IgD-negative memory B cell (primary cell): ENCODE data around the gene FOS. TPM values are rescaled to one million over a fixed set of nuclear protein-coding genes. Genes with fewer than 3 reads are reported as not detected.
A peak's percentile ranks its signal among the peaks of the same experiment; 100 is the strongest.
"Not testable (repeated sequence)": the region's sequence is repeated elsewhere in the genome, so short reads cannot be mapped to it uniquely, and the experiment has no call there.

Source experiments
- H3K27ac Mint-ChIP-seq, 3 donors: one replicate each; pipeline ENCODE4 v1.8.0; 2020 to 2022; ENCODE audit warnings: mild to moderate bottlenecking in 3 of 3, mixed read lengths in 3 of 3, moderate library complexity in 1 of 3
- H3K27me3 Mint-ChIP-seq: one replicate; pipeline ENCODE4 v1.8.0; 2021; ENCODE audit warnings: mixed read lengths
- H3K36me3 Mint-ChIP-seq: one replicate; pipeline ENCODE4 v1.8.0; 2020; ENCODE audit warnings: mild to moderate bottlenecking, mixed read lengths
- H3K4me1 Mint-ChIP-seq, 3 donors: one replicate each; pipeline ENCODE4 v1.8.0; 2020 to 2022; ENCODE audit warnings: mixed read lengths in 3 of 3, mild to moderate bottlenecking in 1 of 3
- H3K4me3 Mint-ChIP-seq, 4 donors: one replicate each; pipeline ENCODE4 v1.8.0; 2020 to 2022; ENCODE audit warnings: mild to moderate bottlenecking in 4 of 4, mixed read lengths in 4 of 4, moderate library complexity in 3 of 4
- H3K9me3 Mint-ChIP-seq, 3 donors: one replicate each; pipeline ENCODE4 v1.8.0; 2020 to 2021; ENCODE audit warnings: mixed read lengths in 3 of 3, mild to moderate bottlenecking in 1 of 3
- polyA plus RNA-seq: library from polyadenylated mRNA; unstranded; fragments of 300-500 nt; fragmentation: Illumina TruSeq; gene quantifications from one replicate; pipeline ENCODE4 v1.2.3, GENCODE V29; 2021

Gene FOS
- polyA plus RNA-seq, result 487 TPM

- Mint-ChIP-seq H3K4me1 (peaks cover 30 to 38% (median 34%) of the 10 kb centered on the region in 3 donors), H3K9me3 (no peaks in the 10 kb centered on the region), H3K36me3 (no peaks in the 10 kb centered on the region), H3K27ac (peak within 1 kb of the TSS; percentile 97 to 98 (median 97)), H3K4me3 (peak within 1 kb of the TSS; percentile 88 to 98 (median 96)), H3K27me3 (peaks cover 64% of the 10 kb centered on the region)
Measured at GRCh38 chr14:75278422-75279152, at the start of gene FOS. Gene FOS (plus strand): TSS chr14:75278828. CDS start chr14:75278983, 155 bp downstream.

DNA sequence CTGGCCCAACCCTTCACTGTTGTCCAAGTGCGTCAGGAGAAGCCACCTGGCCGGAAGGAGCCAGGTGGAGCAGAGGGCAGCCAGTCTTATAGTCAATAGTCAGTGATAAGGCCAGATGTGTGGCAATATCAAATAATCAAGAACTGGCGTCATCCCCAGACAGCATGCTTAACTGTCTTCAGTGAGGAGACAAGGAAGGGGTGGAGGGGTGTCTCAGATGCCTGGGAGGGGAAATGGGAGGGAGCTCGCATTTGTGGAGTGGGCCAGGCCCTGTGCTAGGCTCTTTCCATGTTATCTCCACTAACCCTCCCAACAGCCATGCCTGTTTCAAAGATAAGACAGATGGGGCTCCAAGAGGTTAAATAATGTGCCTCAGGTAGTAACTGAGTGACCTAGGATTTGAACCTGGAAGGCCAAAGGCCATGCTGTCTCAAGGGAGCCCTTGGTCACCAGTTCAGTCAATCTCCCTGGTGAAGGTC is 48.9 kb upstream of the FOS start:
- Mint-ChIP-seq H3K4me1 (peaks cover 19 to 38% (median 28%) of the 10 kb centered on the region in 3 donors), H3K27ac (peak overlapping the region in 2 of 3 donors; percentile 2 to 7)

DNA sequence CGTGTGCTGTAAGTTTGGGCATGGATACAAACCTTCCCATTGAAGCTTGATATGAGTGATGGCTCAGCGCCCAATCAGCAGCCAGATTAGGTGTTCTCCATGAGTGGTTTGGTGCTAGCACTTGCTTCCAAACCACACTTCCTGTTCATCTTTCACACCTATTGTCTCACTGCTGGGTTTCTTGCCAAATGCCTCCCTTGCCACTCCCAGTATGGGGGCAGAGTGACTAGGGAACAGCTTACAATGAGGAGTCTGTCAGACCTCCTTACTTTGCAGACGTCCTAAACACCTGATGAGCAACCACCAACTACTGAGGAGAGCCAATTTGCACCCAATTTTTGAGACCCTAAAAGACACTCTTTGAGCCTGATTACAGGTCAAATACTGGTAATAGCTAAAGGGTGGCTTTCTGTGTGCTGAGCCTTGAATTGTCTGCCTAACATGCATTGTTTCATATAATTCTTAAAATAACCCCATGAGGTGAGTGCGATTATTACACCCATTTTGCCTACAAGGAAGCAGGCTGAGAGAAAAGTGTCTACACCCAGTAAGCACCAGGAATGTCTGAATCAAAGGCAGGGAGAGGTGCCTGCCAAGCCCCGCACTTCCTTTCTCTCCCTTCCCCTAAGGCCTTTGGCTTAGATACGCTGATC is 48.4 kb upstream of the FOS start:
- H3K27me3 Mint-ChIP-seq, result no peaks in the 10 kb centered on the region
- peaks cover 19 to 38% (median 28%) of the 10 kb centered on the region in 3 donors for H3K4me1 Mint-ChIP-seq
- H3K27ac Mint-ChIP-seq, result peak overlapping the region; percentile 2 to 69 (median 7)
- H3K4me3 Mint-ChIP-seq, result peak overlapping the region in 1 of 4 donors; percentile 67
- no peaks in the 10 kb centered on the region for H3K9me3 Mint-ChIP-seq
- H3K36me3 Mint-ChIP-seq, result peaks cover 2% of the 10 kb centered on the region

More for the DNA sequence above, 48.9 kb upstream of the FOS start:
- Mint-ChIP-seq H3K4me3 (peak overlapping the region in 1 of 4 donors; percentile 83), H3K27me3 (no peaks in the 10 kb centered on the region), H3K9me3 (no peaks in the 10 kb centered on the region), H3K36me3 (peaks cover 2% of the 10 kb centered on the region)

DNA sequence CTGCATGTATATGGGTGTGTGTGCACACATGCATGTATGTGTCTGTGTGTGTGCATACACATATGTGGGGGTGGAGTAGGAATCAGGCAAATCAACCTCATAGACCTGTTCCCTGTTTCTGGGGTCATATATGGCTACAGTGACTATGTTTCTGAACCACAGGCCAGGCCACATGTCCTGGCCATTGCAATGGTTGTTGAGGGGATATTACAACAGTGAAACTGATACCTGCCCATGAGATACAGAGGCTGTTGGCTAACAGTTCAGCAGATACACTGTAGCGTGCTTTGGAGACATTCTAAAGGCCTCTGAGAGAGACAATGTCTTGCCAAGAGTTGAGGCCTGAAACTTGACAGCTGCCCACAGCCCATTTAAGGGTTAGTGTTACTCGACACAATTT is 47.3 kb upstream of the FOS start:
- no peak overlapping the region for H3K4me3 Mint-ChIP-seq
- no peak overlapping the region for H3K27ac Mint-ChIP-seq
- H3K9me3 Mint-ChIP-seq, result no peaks in the 10 kb centered on the region
- peaks cover 19 to 38% (median 28%) of the 10 kb centered on the region in 3 donors for H3K4me1 Mint-ChIP-seq
- H3K36me3 Mint-ChIP-seq, result peaks cover 2% of the 10 kb centered on the region
- no peaks in the 10 kb centered on the region for H3K27me3 Mint-ChIP-seq

GRCh38 chr14:75232191-75232590 is 46.4 kb upstream of the FOS start:
- Mint-ChIP-seq H3K27ac (peak overlapping the region in 2 of 3 donors; percentile 18 to 79), H3K27me3 (no peaks in the 10 kb centered on the region), H3K4me3 (no peak overlapping the region), H3K36me3 (peaks cover 2% of the 10 kb centered on the region), H3K9me3 (no peaks in the 10 kb centered on the region), H3K4me1 (peaks cover 19 to 36% (median 28%) of the 10 kb centered on the region in 3 donors)

- peak overlapping the region in 2 of 3 donors; percentile 18 to 79 for H3K27ac Mint-ChIP-seq
- H3K4me3 Mint-ChIP-seq, result no peak overlapping the region
- H3K9me3 Mint-ChIP-seq, result no peaks in the 10 kb centered on the region
- H3K27me3 Mint-ChIP-seq, result no peaks in the 10 kb centered on the region
- peaks cover 2% of the 10 kb centered on the region for H3K36me3 Mint-ChIP-seq
- peaks cover 19 to 36% (median 28%) of the 10 kb centered on the region in 3 donors for H3K4me1 Mint-ChIP-seq
Measured at GRCh38 chr14:75232597-75232996, 46.0 kb upstream of the FOS start.

DNA sequence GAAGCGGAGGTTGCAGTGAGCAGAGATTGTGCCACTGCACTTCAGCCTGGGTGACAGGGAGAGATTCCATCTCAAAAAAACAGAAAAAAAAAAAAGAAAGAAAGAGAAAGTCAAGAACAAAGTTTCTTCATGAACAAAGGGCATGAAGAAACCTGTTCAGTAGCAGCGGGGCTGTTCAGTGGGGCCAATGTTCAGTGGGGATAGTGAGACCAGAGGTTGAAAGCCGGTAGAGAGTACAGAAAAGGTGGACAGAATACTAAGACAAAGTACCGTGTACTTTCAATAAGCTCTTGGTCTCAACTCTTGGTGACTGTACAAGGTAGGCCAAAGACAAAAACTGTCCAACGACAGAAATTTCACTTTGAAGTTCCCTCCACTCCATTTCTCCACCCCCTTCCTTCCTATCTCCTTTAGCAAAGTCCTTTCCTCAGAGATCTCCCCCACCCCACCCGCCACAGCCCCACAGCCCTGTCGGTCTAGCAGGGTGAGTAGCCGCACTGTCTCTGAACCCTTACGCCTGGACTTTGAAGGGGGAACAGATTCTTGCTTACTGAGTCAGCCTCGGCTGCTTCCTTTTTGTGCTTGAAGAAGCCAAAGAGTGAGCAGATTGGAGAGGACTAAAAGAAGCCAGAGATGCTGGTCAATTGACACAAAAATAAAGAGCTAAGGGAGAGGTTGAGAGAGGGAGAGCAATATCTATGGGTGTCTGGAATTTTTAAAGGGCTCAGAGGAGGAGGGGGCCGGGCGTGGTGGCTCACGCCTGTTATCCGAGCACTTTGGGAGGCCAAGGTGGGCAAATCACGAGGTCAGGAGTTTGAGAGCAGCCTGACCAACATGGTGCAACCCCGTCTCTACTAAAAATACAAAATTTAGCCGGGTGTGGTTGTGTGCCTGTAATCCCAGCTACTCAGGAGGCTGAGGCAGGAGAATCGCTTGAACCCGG is 44.2 kb upstream of the FOS start:
- H3K27ac Mint-ChIP-seq, result peak overlapping the region in 1 of 3 donors; percentile 51
- H3K4me3 Mint-ChIP-seq, result no peak overlapping the region
- peaks cover 5 to 23% (median 16%) of the 10 kb centered on the region in 3 donors for H3K4me1 Mint-ChIP-seq
- H3K36me3 Mint-ChIP-seq, result no peaks in the 10 kb centered on the region
- no peaks in the 10 kb centered on the region for H3K27me3 Mint-ChIP-seq
- no peaks in the 10 kb centered on the region for H3K9me3 Mint-ChIP-seq

DNA sequence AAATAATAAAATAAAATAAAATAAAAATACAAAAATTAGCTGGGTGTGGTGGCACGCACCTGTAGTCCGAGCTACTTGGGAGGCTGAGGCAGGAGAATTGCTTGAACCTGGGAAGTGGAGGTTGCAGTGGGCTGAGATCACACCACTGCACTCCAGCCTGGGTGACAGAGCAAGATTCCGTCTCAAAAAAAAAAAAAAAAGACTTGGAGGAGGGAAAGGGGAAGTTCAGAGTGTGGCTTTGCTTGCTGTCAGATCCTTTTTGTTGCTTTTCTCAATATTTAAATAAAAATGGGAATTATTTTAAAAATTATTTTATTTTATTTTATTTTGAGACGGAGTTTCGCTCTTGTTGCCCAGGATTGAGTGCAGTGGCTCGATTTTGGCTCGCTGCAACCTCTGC is 43.4 kb upstream of the FOS start:
- H3K4me1 Mint-ChIP-seq, result peaks cover 2 to 17% (median 9%) of the 10 kb centered on the region in 3 donors
- not testable (repeated sequence) for H3K36me3 Mint-ChIP-seq, H3K9me3 Mint-ChIP-seq, H3K4me3 Mint-ChIP-seq, H3K27me3 Mint-ChIP-seq, H3K27ac Mint-ChIP-seq

- H3K27ac Mint-ChIP-seq, result no peak overlapping the region
- no peaks in the 10 kb centered on the region for H3K27me3 Mint-ChIP-seq
- H3K36me3 Mint-ChIP-seq, result no peaks in the 10 kb centered on the region
- no peak overlapping the region for H3K4me3 Mint-ChIP-seq
- no peaks in the 10 kb centered on the region for H3K9me3 Mint-ChIP-seq
- peaks cover 0 to 7% (median 0%) of the 10 kb centered on the region in 3 donors for H3K4me1 Mint-ChIP-seq
Measured at GRCh38 chr14:75236467-75236866, 42.2 kb upstream of the FOS start.

DNA sequence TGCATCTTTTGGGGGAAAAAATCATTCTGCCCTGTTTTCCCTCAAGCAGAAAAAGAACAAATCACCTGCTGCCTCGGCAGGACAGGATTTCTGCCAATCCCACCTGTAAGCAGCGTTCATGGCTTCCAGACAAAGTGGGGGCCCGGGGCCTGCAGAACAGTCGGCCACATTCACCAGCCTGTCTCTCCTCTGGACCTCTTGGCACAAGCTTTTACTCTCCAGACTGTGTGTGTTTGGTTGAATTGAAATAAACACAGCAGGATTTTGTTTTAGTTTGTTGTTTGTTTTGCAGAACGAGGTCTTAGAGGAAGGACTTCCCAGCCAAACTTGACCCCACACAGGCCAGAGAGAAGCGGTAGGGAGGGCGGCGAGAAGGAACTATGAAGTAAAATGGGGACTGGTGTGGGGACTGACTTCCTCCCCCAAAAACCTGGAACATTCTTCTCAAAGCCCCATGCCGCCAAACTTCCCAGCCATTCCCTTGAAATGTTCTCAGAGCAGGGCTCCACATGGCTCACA is 41.7 kb upstream of the FOS start:
- Mint-ChIP-seq H3K36me3 (no peaks in the 10 kb centered on the region), H3K4me3 (no peak overlapping the region), H3K27me3 (no peaks in the 10 kb centered on the region), H3K9me3 (no peaks in the 10 kb centered on the region), H3K4me1 (peaks cover 0 to 7% (median 0%) of the 10 kb centered on the region in 3 donors), H3K27ac (no peak overlapping the region)

DNA sequence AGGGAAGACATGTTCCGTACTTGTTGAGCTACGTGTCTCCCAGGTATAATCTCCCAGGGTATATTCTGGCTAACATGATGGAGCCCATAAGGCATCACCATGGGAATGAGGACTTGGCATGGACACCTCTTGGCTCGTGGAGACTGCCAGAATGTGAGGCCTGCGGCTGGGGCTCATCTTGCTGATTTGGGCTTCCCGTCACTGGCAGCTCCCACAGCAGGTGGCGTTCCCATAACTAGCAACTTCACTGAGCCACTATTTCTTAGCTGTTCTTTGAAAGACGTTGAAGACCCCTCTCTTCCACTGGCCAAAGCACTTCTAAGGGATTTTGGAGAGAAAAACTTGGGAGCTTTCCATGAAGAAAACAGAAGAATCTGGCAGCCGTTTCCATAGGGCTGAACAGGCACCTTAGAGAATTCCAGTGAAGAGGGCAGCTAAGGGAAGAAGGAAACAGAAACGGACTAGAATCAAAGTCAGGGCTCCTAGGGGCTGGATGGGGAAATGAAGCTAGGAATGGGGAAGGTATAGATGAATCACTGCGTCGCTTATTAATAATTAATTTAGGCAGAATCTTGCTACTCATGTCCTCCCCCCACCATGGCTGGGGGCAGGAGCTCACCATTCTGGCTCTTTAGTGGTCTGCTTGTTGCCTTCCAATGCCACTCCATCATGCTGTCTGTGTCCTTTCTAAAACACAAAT is 39.7 kb upstream of the FOS start:
- no peak overlapping the region for H3K27ac Mint-ChIP-seq
- no peaks in the 10 kb centered on the region for H3K36me3 Mint-ChIP-seq
- H3K4me3 Mint-ChIP-seq, result no peak overlapping the region
- H3K9me3 Mint-ChIP-seq, result no peaks in the 10 kb centered on the region
- peaks cover 0 to 1% (median 0%) of the 10 kb centered on the region in 3 donors for H3K4me1 Mint-ChIP-seq
- H3K27me3 Mint-ChIP-seq, result peaks cover 3% of the 10 kb centered on the region

DNA sequence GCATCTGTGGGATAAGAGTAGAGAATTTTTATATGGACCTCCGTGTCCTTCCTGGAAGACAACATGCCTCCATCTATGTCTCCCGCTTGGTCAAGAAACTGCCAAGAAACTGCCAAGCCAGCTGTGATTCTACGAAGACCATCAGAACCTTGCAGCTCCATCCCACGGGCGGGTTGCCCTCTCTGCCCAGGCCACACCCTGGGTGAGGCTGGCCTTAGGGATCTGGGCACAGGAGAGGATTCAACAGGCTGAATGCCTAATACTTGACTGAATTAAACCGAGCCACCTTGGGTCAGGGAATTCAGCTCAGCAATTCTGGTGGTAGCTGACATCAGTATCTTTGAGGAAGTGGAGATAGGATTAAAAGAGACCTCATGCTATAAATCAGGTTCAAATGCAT is 37.8 kb upstream of the FOS start:
- no peak overlapping the region for H3K27ac Mint-ChIP-seq

GRCh38 chr14:75242546-75243273 is 35.9 kb upstream of the FOS start:
- peaks cover 7% of the 10 kb centered on the region for H3K27me3 Mint-ChIP-seq
- H3K4me1 Mint-ChIP-seq, result peaks cover 5 to 7% (median 7%) of the 10 kb centered on the region in 3 donors

More for the DNA sequence above, 37.8 kb upstream of the FOS start:
- Mint-ChIP-seq H3K4me3 (no peak overlapping the region), H3K27me3 (peaks cover 7% of the 10 kb centered on the region), H3K9me3 (no peaks in the 10 kb centered on the region), H3K36me3 (no peaks in the 10 kb centered on the region), H3K4me1 (no peaks in the 10 kb centered on the region)

More at GRCh38 chr14:75242546-75243273, 35.9 kb upstream of the FOS start:
- no peaks in the 10 kb centered on the region for H3K9me3 Mint-ChIP-seq
- H3K27ac Mint-ChIP-seq, result no peak overlapping the region
- no peak overlapping the region for H3K4me3 Mint-ChIP-seq
- peaks cover 2% of the 10 kb centered on the region for H3K36me3 Mint-ChIP-seq
